ENCODE data around the gene CFAP99. TPM values are rescaled to one million over a fixed set of nuclear protein-coding genes. Genes with fewer than 3 reads are reported as not detected.

The CFAP99 gene
- total and polyA plus RNA-seq, 2 experiments from 2014 or later, result not detected

DNA sequence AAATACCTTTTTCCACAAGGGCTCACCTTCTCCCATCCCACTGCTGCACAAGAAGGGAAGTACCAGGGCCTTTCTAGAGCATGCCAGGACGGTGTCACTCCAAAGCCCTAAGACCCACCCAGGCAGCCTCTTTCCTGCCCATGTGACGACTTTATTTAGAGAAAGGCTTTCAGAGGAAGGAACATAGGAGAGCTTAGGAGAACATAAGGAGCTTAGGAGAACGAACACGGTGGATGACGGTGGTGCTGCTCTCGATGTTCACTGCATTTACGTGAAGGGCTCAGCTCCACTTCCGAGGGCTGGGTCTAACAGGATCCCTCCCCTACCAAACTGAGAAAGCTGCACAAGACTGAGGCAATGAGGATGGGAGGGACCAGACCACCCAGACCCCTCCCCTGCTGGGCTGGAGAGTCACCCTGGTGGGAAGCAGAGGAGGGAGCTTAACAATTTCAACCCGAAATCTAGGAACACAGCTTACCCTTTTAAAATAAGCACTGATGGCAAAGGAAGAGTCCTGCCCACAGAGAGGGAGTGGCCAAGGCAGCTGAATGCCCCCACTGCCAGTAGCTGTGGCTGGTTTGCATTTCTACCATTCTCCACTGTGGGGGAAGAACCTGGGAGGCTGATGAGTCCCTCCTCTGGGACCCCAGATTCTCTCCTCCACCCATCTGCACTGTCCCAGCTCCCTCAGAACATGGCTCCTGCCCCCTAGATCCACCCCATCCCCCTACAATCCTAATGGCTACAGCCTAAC, 30.1 kb upstream of the CFAP99 start:
- Mint-ChIP-seq H3K27me3 (ENCODE audit: insufficient read depth, low read depth, poor library complexity) (peaks cover 11% of the 10 kb centered on the region), H3K4me3 (no peak overlapping the region), H3K27ac (no peak overlapping the region), H3K9me3 (no peaks in the 10 kb centered on the region; the same call in 1 of the 3 replicates), H3K36me3 (ENCODE audit: low read depth) (no peaks in the 10 kb centered on the region), H3K4me1 (peaks cover 48% of the 10 kb centered on the region)
- DNase-seq (ENCODE audit: low spot score) (no peak), ATAC-seq (no peak)
- H2AFZ ChIP-seq, result no peak overlapping the region
- no peak overlapping the region for H3K4me3 ChIP-seq
- peaks cover 28% of the 10 kb centered on the region for H3K4me1 ChIP-seq (ENCODE audit: insufficient read depth)
- H3K27me3 ChIP-seq (ENCODE audit: insufficient read depth), result no peaks in the 10 kb centered on the region
- TF ChIP-seq ZNF114 (CRISPR knock-in tag; IDR thresholded peaks at IDR 0.05), result no peak
- no peak for TF ChIP-seq EZH2 (IDR thresholded peaks at IDR 0.05; ENCODE audit: low read depth, unreplicated experiment)
- no peak for TF ChIP-seq EZH2phosphoT487 (IDR thresholded peaks at IDR 0.05; ENCODE audit: unreplicated experiment)
- TF ChIP-seq, protein P1, sequence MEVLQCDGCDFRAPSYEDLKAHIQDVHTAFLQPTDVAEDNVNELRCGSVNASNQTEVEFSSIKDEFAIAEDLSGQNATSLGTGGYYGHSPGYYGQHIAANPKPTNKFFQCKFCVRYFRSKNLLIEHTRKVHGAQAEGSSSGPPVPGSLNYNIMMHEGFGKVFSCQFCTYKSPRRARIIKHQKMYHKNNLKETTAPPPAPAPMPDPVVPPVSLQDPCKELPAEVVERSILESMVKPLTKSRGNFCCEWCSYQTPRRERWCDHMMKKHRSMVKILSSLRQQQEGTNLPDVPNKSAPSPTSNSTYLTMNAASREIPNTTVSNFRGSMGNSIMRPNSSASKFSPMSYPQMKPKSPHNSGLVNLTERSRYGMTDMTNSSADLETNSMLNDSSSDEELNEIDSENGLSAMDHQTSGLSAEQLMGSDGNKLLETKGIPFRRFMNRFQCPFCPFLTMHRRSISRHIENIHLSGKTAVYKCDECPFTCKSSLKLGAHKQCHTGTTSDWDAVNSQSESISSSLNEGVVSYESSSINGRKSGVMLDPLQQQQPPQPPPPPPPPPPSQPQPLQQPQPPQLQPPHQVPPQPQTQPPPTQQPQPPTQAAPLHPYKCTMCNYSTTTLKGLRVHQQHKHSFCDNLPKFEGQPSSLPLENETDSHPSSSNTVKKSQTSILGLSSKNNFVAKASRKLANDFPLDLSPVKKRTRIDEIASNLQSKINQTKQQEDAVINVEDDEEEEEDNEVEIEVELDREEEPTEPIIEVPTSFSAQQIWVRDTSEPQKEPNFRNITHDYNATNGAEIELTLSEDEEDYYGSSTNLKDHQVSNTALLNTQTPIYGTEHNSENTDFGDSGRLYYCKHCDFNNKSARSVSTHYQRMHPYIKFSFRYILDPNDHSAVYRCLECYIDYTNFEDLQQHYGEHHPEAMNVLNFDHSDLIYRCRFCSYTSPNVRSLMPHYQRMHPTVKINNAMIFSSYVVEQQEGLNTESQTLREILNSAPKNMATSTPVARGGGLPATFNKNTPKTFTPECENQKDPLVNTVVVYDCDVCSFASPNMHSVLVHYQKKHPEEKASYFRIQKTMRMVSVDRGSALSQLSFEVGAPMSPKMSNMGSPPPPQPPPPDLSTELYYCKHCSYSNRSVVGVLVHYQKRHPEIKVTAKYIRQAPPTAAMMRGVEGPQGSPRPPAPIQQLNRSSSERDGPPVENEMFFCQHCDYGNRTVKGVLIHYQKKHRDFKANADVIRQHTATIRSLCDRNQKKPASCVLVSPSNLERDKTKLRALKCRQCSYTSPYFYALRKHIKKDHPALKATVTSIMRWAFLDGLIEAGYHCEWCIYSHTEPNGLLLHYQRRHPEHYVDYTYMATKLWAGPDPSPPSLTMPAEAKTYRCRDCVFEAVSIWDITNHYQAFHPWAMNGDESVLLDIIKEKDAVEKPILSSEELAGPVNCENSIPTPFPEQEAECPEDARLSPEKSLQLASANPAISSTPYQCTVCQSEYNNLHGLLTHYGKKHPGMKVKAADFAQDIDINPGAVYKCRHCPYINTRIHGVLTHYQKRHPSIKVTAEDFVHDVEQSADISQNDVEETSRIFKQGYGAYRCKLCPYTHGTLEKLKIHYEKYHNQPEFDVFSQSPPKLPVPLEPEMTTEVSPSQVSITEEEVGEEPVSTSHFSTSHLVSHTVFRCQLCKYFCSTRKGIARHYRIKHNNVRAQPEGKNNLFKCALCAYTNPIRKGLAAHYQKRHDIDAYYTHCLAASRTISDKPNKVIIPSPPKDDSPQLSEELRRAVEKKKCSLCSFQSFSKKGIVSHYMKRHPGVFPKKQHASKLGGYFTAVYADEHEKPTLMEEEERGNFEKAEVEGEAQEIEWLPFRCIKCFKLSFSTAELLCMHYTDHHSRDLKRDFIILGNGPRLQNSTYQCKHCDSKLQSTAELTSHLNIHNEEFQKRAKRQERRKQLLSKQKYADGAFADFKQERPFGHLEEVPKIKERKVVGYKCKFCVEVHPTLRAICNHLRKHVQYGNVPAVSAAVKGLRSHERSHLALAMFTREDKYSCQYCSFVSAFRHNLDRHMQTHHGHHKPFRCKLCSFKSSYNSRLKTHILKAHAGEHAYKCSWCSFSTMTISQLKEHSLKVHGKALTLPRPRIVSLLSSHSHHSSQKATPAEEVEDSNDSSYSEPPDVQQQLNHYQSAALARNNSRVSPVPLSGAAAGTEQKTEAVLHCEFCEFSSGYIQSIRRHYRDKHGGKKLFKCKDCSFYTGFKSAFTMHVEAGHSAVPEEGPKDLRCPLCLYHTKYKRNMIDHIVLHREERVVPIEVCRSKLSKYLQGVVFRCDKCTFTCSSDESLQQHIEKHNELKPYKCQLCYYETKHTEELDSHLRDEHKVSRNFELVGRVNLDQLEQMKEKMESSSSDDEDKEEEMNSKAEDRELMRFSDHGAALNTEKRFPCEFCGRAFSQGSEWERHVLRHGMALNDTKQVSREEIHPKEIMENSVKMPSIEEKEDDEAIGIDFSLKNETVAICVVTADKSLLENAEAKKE (CRISPR knock-in tag; IDR thresholded peaks at IDR 0.05), result no peak
- TF ChIP-seq POLR2AphosphoS5 (IDR thresholded peaks at IDR 0.05; ENCODE audit: low read depth), result no peak
- no peak for TF ChIP-seq CTCF (conservative IDR thresholded peaks at IDR 0.05; ENCODE audit: low read depth in 2 of 2)
- TF ChIP-seq JUNB (IDR thresholded peaks at IDR 0.05; ENCODE audit: unreplicated experiment), result no peak
- no peak for TF ChIP-seq ZNF331 (CRISPR knock-in tag; IDR thresholded peaks at IDR 0.05; ENCODE audit: low read depth)
- TF ChIP-seq NANOG (IDR thresholded peaks at IDR 0.05; ENCODE audit: borderline replicate concordance), result no peak
- no peak for TF ChIP-seq CREB1 (CRISPR knock-in tag; IDR thresholded peaks at IDR 0.05; ENCODE audit: low read depth)
- no peak for TF ChIP-seq REST (IDR thresholded peaks at IDR 0.05; ENCODE audit: unreplicated experiment)
- TF ChIP-seq STAT1 (IDR thresholded peaks at IDR 0.05; ENCODE audit: unreplicated experiment), result no peak
- TF ChIP-seq, protein P2, sequence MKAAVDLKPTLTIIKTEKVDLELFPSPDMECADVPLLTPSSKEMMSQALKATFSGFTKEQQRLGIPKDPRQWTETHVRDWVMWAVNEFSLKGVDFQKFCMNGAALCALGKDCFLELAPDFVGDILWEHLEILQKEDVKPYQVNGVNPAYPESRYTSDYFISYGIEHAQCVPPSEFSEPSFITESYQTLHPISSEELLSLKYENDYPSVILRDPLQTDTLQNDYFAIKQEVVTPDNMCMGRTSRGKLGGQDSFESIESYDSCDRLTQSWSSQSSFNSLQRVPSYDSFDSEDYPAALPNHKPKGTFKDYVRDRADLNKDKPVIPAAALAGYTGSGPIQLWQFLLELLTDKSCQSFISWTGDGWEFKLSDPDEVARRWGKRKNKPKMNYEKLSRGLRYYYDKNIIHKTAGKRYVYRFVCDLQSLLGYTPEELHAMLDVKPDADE (IDR thresholded peaks at IDR 0.05), result no peak
- no peaks in the 10 kb centered on the region for H3K36me3 ChIP-seq (ENCODE audit: insufficient read depth)
- H3F3A ChIP-seq (replicated peaks; ENCODE audit: low read depth), result no peaks in the 10 kb centered on the region
- H3K79me2 ChIP-seq (replicated peaks; ENCODE audit: insufficient read depth), result no peaks in the 10 kb centered on the region
- no peak overlapping the region for H3K4me2 ChIP-seq
- no peaks in the 10 kb centered on the region for H3K9me2 ChIP-seq (ENCODE audit: insufficient read depth)
- no peak overlapping the region for H3K27ac ChIP-seq (ENCODE audit: low read depth)
- H4K20me1 ChIP-seq (replicated peaks; ENCODE audit: insufficient read depth), result no peaks in the 10 kb centered on the region

Measured in GM23338 (cell line).